H9 (cell line): Measurements from ENCODE around the gene LATS2. TPM values are rescaled to one million over a fixed set of nuclear protein-coding genes. Genes with fewer than 3 reads are reported as not detected.
"Not testable (repeated sequence)": the region's sequence is repeated elsewhere in the genome, so short reads cannot be mapped to it uniquely, and the experiment has no call there.

Experiments used
- DNase-seq: peaks from one replicate; pipeline ENCODE4 v3.0.0-alpha.2; 2017
- H2AFZ ChIP-seq: one replicate; pipeline ENCODE4 v1.6.1; 2013; ENCODE audit warnings: mild to moderate bottlenecking, low read length, control low read depth, moderate library complexity
- H2AK5ac ChIP-seq: 2 replicates; pipeline ENCODE4 v1.6.1; 2013; ENCODE audit warnings: low read length, control low read depth, mixed read lengths; ENCODE audit not compliant: insufficient read length
- H2BK120ac ChIP-seq: one replicate; pipeline ENCODE4 v1.6.1; 2013; ENCODE audit warnings: low read depth, mild to moderate bottlenecking, low read length, control low read depth, inconsistent platforms; ENCODE audit not compliant: poor library complexity, severe bottlenecking
- H2BK12ac ChIP-seq: 2 replicates; pipeline ENCODE4 v1.6.1; 2013; ENCODE audit warnings: low read length, control low read depth, mixed read lengths, low read depth; ENCODE audit not compliant: insufficient read length
- H2BK15ac ChIP-seq: 2 replicates; pipeline ENCODE4 v1.6.1; 2013; ENCODE audit warnings: low read depth, low read length, control low read depth
- H2BK20ac ChIP-seq: one replicate; pipeline ENCODE4 v1.6.1; 2013; ENCODE audit warnings: low read depth, mild to moderate bottlenecking, low read length, control low read depth, inconsistent platforms; ENCODE audit not compliant: poor library complexity, severe bottlenecking
- H2BK5ac ChIP-seq: 2 replicates; pipeline ENCODE4 v1.6.1; 2013; ENCODE audit warnings: low read length, control low read depth, mixed read lengths; ENCODE audit not compliant: insufficient read length
- H3K14ac ChIP-seq: 2 replicates; pipeline ENCODE4 v1.6.1; 2013; ENCODE audit warnings: low read length, control low read depth; ENCODE audit not compliant: insufficient read depth
- H3K18ac ChIP-seq: 2 replicates; pipeline ENCODE4 v1.6.1; 2013; ENCODE audit warnings: low read depth, mild to moderate bottlenecking, mixed read lengths, low read length, control low read depth; ENCODE audit not compliant: insufficient read length
- H3K23ac ChIP-seq: 2 replicates; pipeline ENCODE4 v1.6.1; 2013; ENCODE audit warnings: low read length, control low read depth, mixed read lengths, low read depth; ENCODE audit not compliant: insufficient read length
- H3K23me2 ChIP-seq: 2 replicates; pipeline ENCODE4 v1.6.1; 2013; ENCODE audit warnings: low read depth, mild to moderate bottlenecking, mixed read lengths, low read length, control low read depth; ENCODE audit not compliant: insufficient read length, poor library complexity, severe bottlenecking
- H3K27ac ChIP-seq: 2 replicates; pipeline ENCODE4 v1.5.1; 2013; ENCODE audit warnings: low read length, control low read depth, mixed read lengths, low read depth; ENCODE audit not compliant: insufficient read length
- H3K27me3 ChIP-seq: 2 replicates; pipeline ENCODE4 v1.6.1; 2013; ENCODE audit warnings: low read length, control low read depth, inconsistent platforms; ENCODE audit not compliant: insufficient read depth
- H3K4ac ChIP-seq: 2 replicates; pipeline ENCODE4 v1.6.1; 2013; ENCODE audit warnings: low read depth, mild to moderate bottlenecking, control low read depth, inconsistent platforms, low read length, moderate library complexity
- H3K4me1 ChIP-seq: 2 replicates; pipeline ENCODE4 v1.6.1; 2013; ENCODE audit warnings: low read length, control low read depth, inconsistent platforms; ENCODE audit not compliant: insufficient read depth
- H3K4me2 ChIP-seq: 2 replicates; pipeline ENCODE4 v1.6.1; 2013; ENCODE audit warnings: low read length, control low read depth, mixed read lengths; ENCODE audit not compliant: insufficient read length, insufficient read depth
- H3K56ac ChIP-seq: 2 replicates; pipeline ENCODE4 v1.6.1; 2013; ENCODE audit warnings: low read depth, mild to moderate bottlenecking, mixed read lengths, low read length, control low read depth; ENCODE audit not compliant: insufficient read length
- H3K79me1 ChIP-seq: 2 replicates; pipeline ENCODE4 v1.6.1; 2013; ENCODE audit warnings: low read depth, mild to moderate bottlenecking, moderate library complexity, low read length, control low read depth, inconsistent platforms; ENCODE audit not compliant: insufficient read depth, poor library complexity, severe bottlenecking
- H3K79me2 ChIP-seq: 2 replicates; pipeline ENCODE4 v1.6.1; 2013; ENCODE audit warnings: low read length, control low read depth, inconsistent platforms; ENCODE audit not compliant: insufficient read depth
- H3K9ac ChIP-seq: 2 replicates; pipeline ENCODE4 v1.6.1; 2013; ENCODE audit warnings: low read length, control low read depth, mixed read lengths; ENCODE audit not compliant: insufficient read length; ENCODE audit errors: extremely low read depth
- H3K9me3 ChIP-seq: one replicate; pipeline ENCODE4 v1.6.1; 2013; ENCODE audit warnings: low read depth, low read length, inconsistent platforms; ENCODE audit not compliant: control insufficient read depth
- H3T11ph ChIP-seq: one replicate; pipeline ENCODE4 v1.6.1; 2013; ENCODE audit warnings: mild to moderate bottlenecking, low read length, control low read depth, inconsistent platforms
- H4K20me1 ChIP-seq: one replicate; pipeline ENCODE4 v1.6.1; 2013; ENCODE audit not compliant: control insufficient read depth, insufficient read length, insufficient read depth
- H4K5ac ChIP-seq: 2 replicates; pipeline ENCODE4 v1.6.1; 2013; ENCODE audit warnings: low read depth, mild to moderate bottlenecking, mixed read lengths, low read length, control low read depth; ENCODE audit not compliant: insufficient read length
- H4K8ac ChIP-seq: replicated peaks from 2 replicates; pipeline ENCODE4 v1.6.1; 2013; ENCODE audit warnings: low read length, control low read depth, mixed read lengths, low read depth; ENCODE audit not compliant: insufficient read length
- H4K91ac ChIP-seq: 2 replicates; pipeline ENCODE4 v1.6.1; 2013; ENCODE audit warnings: low read depth, mild to moderate bottlenecking, moderate library complexity, mixed read lengths, low read length, control low read depth; ENCODE audit not compliant: insufficient read length
- H3K27ac Mint-ChIP-seq, 3 experiments: 2 replicates in 2 of 3; 3 replicates in 1 of 3; pipeline ENCODE4 v1.8.0; 2020 to 2021; ENCODE audit warnings: mixed read lengths in 3 of 3, mild to moderate bottlenecking in 1 of 3, moderate library complexity in 1 of 3
- H3K27me3 Mint-ChIP-seq: 2 replicates; pipeline ENCODE4 v1.8.0; 2021; ENCODE audit warnings: low read depth, mild to moderate bottlenecking, moderate library complexity, mixed read lengths
- H3K36me3 Mint-ChIP-seq, 3 experiments: 2 replicates in 2 of 3; 3 replicates in 1 of 3; pipeline ENCODE4 v1.8.0; 2020 to 2021; ENCODE audit warnings: low read depth in 3 of 3, mixed read lengths in 3 of 3; ENCODE audit not compliant: insufficient read depth in 1 of 3
- H3K4me1 Mint-ChIP-seq, 2 experiments: 2 replicates each; pipeline ENCODE4 v1.8.0; 2020; ENCODE audit warnings: mixed read lengths in 2 of 2
- H3K4me3 Mint-ChIP-seq, 2 experiments: 2 replicates in 1 of 2; 3 replicates in 1 of 2; pipeline ENCODE4 v1.8.0; 2020 to 2021; ENCODE audit warnings: mild to moderate bottlenecking in 2 of 2, mixed read lengths in 2 of 2, moderate library complexity in 1 of 2
- H3K9me3 Mint-ChIP-seq, 2 experiments: 2 replicates in 1 of 2; 3 replicates in 1 of 2; pipeline ENCODE4 v1.8.0; 2020; ENCODE audit warnings: mild to moderate bottlenecking in 2 of 2, mixed read lengths in 2 of 2, moderate library complexity in 1 of 2
- CTCF ChIP-seq: fragments of 200-600 bp; sonication (generic); conservative IDR thresholded peaks from 3 replicates; pipeline ENCODE4 v1.8.0; 2021; ENCODE audit warnings: antibody characterized with exemption, mild to moderate bottlenecking
- WGBS: extraction: QIAGEN DNeasy Blood & Tissue Kit; methylation state at CpG from one replicate; pipeline ENCODE4 v1.1.7; 2013; ENCODE audit warnings: missing lambda C conversion rate, low lambda C conversion rate, mixed read lengths; ENCODE audit not compliant: insufficient read length; ENCODE audit errors: extremely low coverage; 5-methylcytosine and 5-hydroxymethylcytosine counted together
- total RNA-seq: library from RNA; stranded (reverse); gene quantifications from 2 replicates; pipeline ENCODE4 v1.2.1, GENCODE V29; 2021

Gene LATS2
- total RNA-seq, 1 experiment from 2014 or later, result 20.0 TPM

GRCh38 chr13:20927596-20928257 is 133.7 kb downstream of the LATS2 start:
- no peak overlapping the region for H3T11ph ChIP-seq
- H2BK15ac ChIP-seq, result no peak overlapping the region
- no peak overlapping the region for H3K27ac ChIP-seq
- no peak overlapping the region for H3K18ac ChIP-seq
- H3K4me1 ChIP-seq, result no peaks in the 10 kb centered on the region
- DNase-seq, result no peak
- Mint-ChIP-seq H3K4me1 (0 out of 4 replicates have a peak, but pooled peaks cover 0 to 2% of the 10 kb centered on the region in 2 experiments), H3K9me3 (no peaks in the 10 kb centered on the region), H3K27me3 (no peaks in the 10 kb centered on the region), H3K36me3 (no peaks in the 10 kb centered on the region), H3K4me3 (no peak overlapping the region), H3K27ac (no peak overlapping the region; a peak in 1 of 7 replicates)
- H3K79me1 ChIP-seq, result no peaks in the 10 kb centered on the region
- H3K79me2 ChIP-seq, result no peaks in the 10 kb centered on the region
- no peak overlapping the region for H3K14ac ChIP-seq
- no peak overlapping the region for H2AFZ ChIP-seq
- no peak overlapping the region for H2BK12ac ChIP-seq
- H3K56ac ChIP-seq, result no peak overlapping the region
- H3K27me3 ChIP-seq, result no peaks in the 10 kb centered on the region
- H3K4me2 ChIP-seq, result no peak overlapping the region
- H2BK120ac ChIP-seq, result no peak overlapping the region
- no peak overlapping the region for H2AK5ac ChIP-seq
- H2BK5ac ChIP-seq, result no peak overlapping the region
- H4K91ac ChIP-seq, result no peak overlapping the region
- no peaks in the 10 kb centered on the region for H3K23me2 ChIP-seq
- no CpG with 5 or more reads among the region's 4 CpGs for WGBS
- no peak for TF ChIP-seq CTCF
- no peak overlapping the region for H4K5ac ChIP-seq
- H3K9ac ChIP-seq, result no peak overlapping the region
- no peak overlapping the region for H2BK20ac ChIP-seq
- no peaks in the 10 kb centered on the region for H4K20me1 ChIP-seq
- no peak overlapping the region for H4K8ac ChIP-seq
- H3K4ac ChIP-seq, result no peak overlapping the region
- no peak overlapping the region for H3K23ac ChIP-seq
- H3K9me3 ChIP-seq, result no peaks in the 10 kb centered on the region

GRCh38 chr13:20925395-20925790 is 136.0 kb downstream of the LATS2 start:
- H3K27ac Mint-ChIP-seq, H3K56ac ChIP-seq, H3K27me3 ChIP-seq, H2BK12ac ChIP-seq, H3K79me1 ChIP-seq, H2BK5ac ChIP-seq, H3K23me2 ChIP-seq, H3K23ac ChIP-seq, H3K9ac ChIP-seq, H3K14ac ChIP-seq, H2BK15ac ChIP-seq, H3K4me1 Mint-ChIP-seq, H4K91ac ChIP-seq, H2AK5ac ChIP-seq, H4K5ac ChIP-seq, H3K27ac ChIP-seq, H2BK120ac ChIP-seq, H3K9me3 Mint-ChIP-seq, H3K27me3 Mint-ChIP-seq, H3T11ph ChIP-seq, H2BK20ac ChIP-seq, H3K36me3 Mint-ChIP-seq, H3K4me2 ChIP-seq, H4K8ac ChIP-seq, H3K79me2 ChIP-seq, H3K4ac ChIP-seq, DNase-seq, H3K4me3 Mint-ChIP-seq, H4K20me1 ChIP-seq, H3K9me3 ChIP-seq, H3K4me1 ChIP-seq, H3K18ac ChIP-seq, H2AFZ ChIP-seq: not testable (repeated sequence)
- no CpG with 5 or more reads among the region's 13 CpGs for WGBS
